DND-41 (cell line): ENCODE measurements around the gene MAP2K2.

Experiments used
- EZH2 ChIP-seq: IDR thresholded peaks from 3 replicates; pipeline ENCODE4 v1.6.1; 2012; ENCODE audit warnings: borderline replicate concordance, low read depth, mild to moderate bottlenecking, moderate library complexity, low read length, inconsistent platforms; ENCODE audit not compliant: severe bottlenecking
- TF ChIP-seq, protein P1 (sequence below): IDR thresholded peaks from 2 replicates; pipeline ENCODE4 v1.5.1; 2012; ENCODE audit warnings: borderline replicate concordance, low read length, moderate library complexity, mild to moderate bottlenecking; ENCODE audit not compliant: poor library complexity, severe bottlenecking; ENCODE audit errors: extremely low read depth

DNA sequence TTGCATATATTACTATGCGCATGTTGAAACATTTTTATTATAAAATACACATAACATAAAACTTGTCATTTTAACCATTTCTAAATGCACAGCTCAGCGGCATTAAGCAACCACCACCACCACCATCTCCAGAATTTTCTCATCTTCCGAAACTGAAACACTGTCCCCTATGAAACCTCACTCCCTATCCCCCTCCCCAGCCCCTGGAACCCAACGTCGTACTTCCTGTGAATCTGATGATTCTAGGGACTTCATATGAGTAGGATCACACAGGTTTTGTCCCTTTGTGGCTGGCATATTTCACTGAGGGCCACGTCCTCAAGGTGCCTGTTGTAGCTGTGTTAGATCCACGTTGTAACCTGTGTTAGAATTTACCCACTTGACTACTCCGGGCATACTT is 716 bp upstream of the MAP2K2 start:
- TF ChIP-seq, protein P1, sequence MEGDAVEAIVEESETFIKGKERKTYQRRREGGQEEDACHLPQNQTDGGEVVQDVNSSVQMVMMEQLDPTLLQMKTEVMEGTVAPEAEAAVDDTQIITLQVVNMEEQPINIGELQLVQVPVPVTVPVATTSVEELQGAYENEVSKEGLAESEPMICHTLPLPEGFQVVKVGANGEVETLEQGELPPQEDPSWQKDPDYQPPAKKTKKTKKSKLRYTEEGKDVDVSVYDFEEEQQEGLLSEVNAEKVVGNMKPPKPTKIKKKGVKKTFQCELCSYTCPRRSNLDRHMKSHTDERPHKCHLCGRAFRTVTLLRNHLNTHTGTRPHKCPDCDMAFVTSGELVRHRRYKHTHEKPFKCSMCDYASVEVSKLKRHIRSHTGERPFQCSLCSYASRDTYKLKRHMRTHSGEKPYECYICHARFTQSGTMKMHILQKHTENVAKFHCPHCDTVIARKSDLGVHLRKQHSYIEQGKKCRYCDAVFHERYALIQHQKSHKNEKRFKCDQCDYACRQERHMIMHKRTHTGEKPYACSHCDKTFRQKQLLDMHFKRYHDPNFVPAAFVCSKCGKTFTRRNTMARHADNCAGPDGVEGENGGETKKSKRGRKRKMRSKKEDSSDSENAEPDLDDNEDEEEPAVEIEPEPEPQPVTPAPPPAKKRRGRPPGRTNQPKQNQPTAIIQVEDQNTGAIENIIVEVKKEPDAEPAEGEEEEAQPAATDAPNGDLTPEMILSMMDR: no peak
- no peak for TF ChIP-seq EZH2
